ENCODE data around the gene PDZRN4.

- TF ChIP-seq MAX (IDR thresholded peaks at IDR 0.05) (no peak), TAF1 (IDR thresholded peaks at IDR 0.05; ENCODE audit: low read depth) (no peak), CEBPB (IDR thresholded peaks at IDR 0.05) (no peak), TCF12 (IDR thresholded peaks at IDR 0.05; ENCODE audit: low read depth) (no peak), RAD21 (IDR thresholded peaks at IDR 0.05; ENCODE audit: low read depth) (no peak), CREB1 (IDR thresholded peaks at IDR 0.05; ENCODE audit: low read depth) (no peak), NFIC (IDR thresholded peaks at IDR 0.05) (no peak), EGR1 (IDR thresholded peaks at IDR 0.05) (no peak)
Observed at GRCh38 chr12:41202051-41202450, 13.9 kb downstream of the PDZRN4 start.
